IMR-90 (cell line): Measurements from ENCODE around the gene KCNH2. TPM values are rescaled to one million over a fixed set of nuclear protein-coding genes. Genes with fewer than 3 reads are reported as not detected.

Experiments used
- ATAC-seq: fragments of 200-7000 bp; cut with Tn5 transposase; 2 replicates; pipeline ENCODE4 v1.9.1; 2020; ENCODE audit warnings: low read depth, mild to moderate bottlenecking, moderate library complexity
- BruUV-seq: library from RNA; stranded (reverse); fragments of 400-500 nt; replicated peaks from 2 replicates; lab custom pipeline; 2021; lab: Mats Ljungman, UMichigan
- CTCF ChIA-PET: fragments of 300-600 bp; formaldehyde crosslinking; extraction: SDS; loops from one replicate; lab custom pipeline; 2021; ENCODE audit warnings: antibody characterized with exemption; lab: Yijun Ruan, JAX
- POLR2A ChIA-PET: fragments of 300-600 bp; sonication (Branson Sonifier 250); formaldehyde crosslinking; loops from one replicate; lab custom pipeline; 2022; ENCODE audit warnings: antibody characterized with exemption; ENCODE audit not compliant: unreplicated experiment; lab: Charles Lee
- DNase-seq: peaks from one replicate; pipeline ENCODE4 v3.0.0; 2013
- H2AFZ ChIP-seq: replicated peaks from 2 replicates; pipeline ENCODE3; 2013; ENCODE audit warnings: low read length, mild to moderate bottlenecking; ENCODE audit not compliant: poor library complexity
- H2AK5ac ChIP-seq: 2 replicates; pipeline ENCODE4 v1.6.1; 2013; ENCODE audit warnings: low read depth, low read length, inconsistent platforms
- H2AK9ac ChIP-seq: replicated peaks from 2 replicates; pipeline ENCODE3; 2013; ENCODE audit warnings: mild to moderate bottlenecking, low read depth, low read length, moderate library complexity; ENCODE audit not compliant: poor library complexity
- H2BK120ac ChIP-seq: 2 replicates; pipeline ENCODE4 v1.6.1; 2013; ENCODE audit warnings: low read depth, low read length, inconsistent platforms
- H2BK15ac ChIP-seq: 3 replicates; pipeline ENCODE4 v1.6.1; 2013; ENCODE audit warnings: low read depth, low read length, inconsistent platforms
- H2BK20ac ChIP-seq: 2 replicates; pipeline ENCODE4 v1.6.1; 2013; ENCODE audit warnings: low read depth, mild to moderate bottlenecking, inconsistent platforms, low read length, moderate library complexity
- H2BK5ac ChIP-seq: 2 replicates; pipeline ENCODE4 v1.6.1; 2013; ENCODE audit warnings: mild to moderate bottlenecking, low read depth, low read length, inconsistent platforms; ENCODE audit not compliant: poor library complexity, severe bottlenecking
- H3K14ac ChIP-seq: replicated peaks from 2 replicates; pipeline ENCODE4 v1.6.1; 2013; ENCODE audit warnings: low read depth, low read length, inconsistent platforms
- H3K18ac ChIP-seq: 2 replicates; pipeline ENCODE4 v1.6.1; 2013; ENCODE audit warnings: low read depth, low read length, control low read depth
- H3K23ac ChIP-seq: 2 replicates; pipeline ENCODE4 v1.6.1; 2013; ENCODE audit warnings: low read depth, low read length, inconsistent platforms
- H3K27ac ChIP-seq: 2 replicates; pipeline ENCODE4 v1.5.1; 2013; ENCODE audit warnings: mild to moderate bottlenecking, control low read depth, low read length; ENCODE audit not compliant: insufficient read depth
- H3K27me3 ChIP-seq: 2 replicates; pipeline ENCODE4 v1.6.1; 2013; ENCODE audit warnings: low read length; ENCODE audit not compliant: control insufficient read depth, insufficient read depth
- H3K36me3 ChIP-seq: 2 replicates; pipeline ENCODE4 v1.6.1; 2013; ENCODE audit warnings: low read length, mixed read lengths; ENCODE audit not compliant: control insufficient read depth, insufficient read depth
- H3K4ac ChIP-seq: 2 replicates; pipeline ENCODE4 v1.6.1; 2013; ENCODE audit warnings: low read depth, low read length, inconsistent platforms
- H3K4me1 ChIP-seq: 2 replicates; pipeline ENCODE4 v1.6.1; 2013; ENCODE audit warnings: low read length, mixed read lengths; ENCODE audit not compliant: control insufficient read depth, insufficient read depth
- H3K4me2 ChIP-seq: 2 replicates; pipeline ENCODE4 v1.6.1; 2013; ENCODE audit warnings: low read depth, mild to moderate bottlenecking, control low read depth, low read length, moderate library complexity
- H3K4me3 ChIP-seq: 2 replicates; pipeline ENCODE4 v1.5.1; 2013; ENCODE audit warnings: low read depth, mild to moderate bottlenecking, control low read depth, low read length, moderate library complexity; ENCODE audit not compliant: insufficient read depth
- H3K56ac ChIP-seq: 2 replicates; pipeline ENCODE4 v1.6.1; 2013; ENCODE audit warnings: low read length, inconsistent platforms; ENCODE audit not compliant: insufficient read depth; ENCODE audit errors: extremely low read depth
- H3K79me1 ChIP-seq, 2 experiments: 2 replicates each; pipeline ENCODE4 v1.6.1; 2013; ENCODE audit warnings: low read length in 2 of 2, inconsistent platforms in 1 of 2, low read depth in 1 of 2
- H3K9ac ChIP-seq: 2 replicates; pipeline ENCODE4 v1.6.1; 2013; ENCODE audit warnings: low read depth, low read length, control low read depth
- H3K9me1 ChIP-seq: 2 replicates; pipeline ENCODE4 v1.6.1; 2013; ENCODE audit warnings: low read length, inconsistent platforms; ENCODE audit not compliant: insufficient read depth
- H3K9me3 ChIP-seq: 2 replicates; pipeline ENCODE4 v1.6.1; 2013; ENCODE audit warnings: low read length; ENCODE audit not compliant: control insufficient read depth, insufficient read depth
- H4K20me1 ChIP-seq: 2 replicates; pipeline ENCODE4 v1.6.1; 2013; ENCODE audit warnings: low read length, inconsistent platforms; ENCODE audit not compliant: insufficient read depth
- H4K5ac ChIP-seq: 2 replicates; pipeline ENCODE4 v1.6.1; 2013; ENCODE audit warnings: mild to moderate bottlenecking, low read depth, low read length, control low read depth
- H4K8ac ChIP-seq, 2 experiments: 2 replicates each; pipeline ENCODE4 v1.6.1; 2013; ENCODE audit warnings: low read depth in 2 of 2, low read length in 2 of 2, control low read depth in 1 of 2, inconsistent platforms in 1 of 2
- H4K91ac ChIP-seq: 2 replicates; pipeline ENCODE4 v1.6.1; 2013; ENCODE audit warnings: low read depth, low read length, inconsistent platforms; ENCODE audit not compliant: insufficient read depth
- BHLHE40 ChIP-seq: fragments of 150-350 bp; IDR thresholded peaks from 2 replicates; pipeline ENCODE4 v1.6.1; 2016; ENCODE audit warnings: mild to moderate bottlenecking, low read depth, low read length
- CEBPB ChIP-seq: IDR thresholded peaks from 2 replicates; pipeline ENCODE4 v1.6.1; 2012; ENCODE audit warnings: low read depth, low read length, improper control_type of control experiment
- CHD1 ChIP-seq: IDR thresholded peaks from 2 replicates; pipeline ENCODE4 v1.6.1; 2012; ENCODE audit warnings: low read depth, low read length, improper control_type of control experiment
- CTCF ChIP-seq: conservative IDR thresholded peaks from 2 replicates; pipeline ENCODE4 v1.5.1; 2012; ENCODE audit warnings: mild to moderate bottlenecking, low read depth, low read length, improper control_type of control experiment
- FOS ChIP-seq: fragments of 150-350 bp; IDR thresholded peaks from 2 replicates; pipeline ENCODE4 v1.6.1; 2016; ENCODE audit warnings: low read depth, low read length
- MAFK ChIP-seq: IDR thresholded peaks from 2 replicates; pipeline ENCODE4 v1.6.1; 2012; ENCODE audit warnings: low read depth, low read length, improper control_type of control experiment
- MAZ ChIP-seq: IDR thresholded peaks from 2 replicates; pipeline ENCODE4 v1.6.1; 2012; ENCODE audit warnings: low read depth, mild to moderate bottlenecking, low read length, improper control_type of control experiment, moderate library complexity, borderline replicate concordance
- MXI1 ChIP-seq: IDR thresholded peaks from 2 replicates; pipeline ENCODE4 v1.6.1; 2012; ENCODE audit warnings: low read depth, mild to moderate bottlenecking, low read length, moderate library complexity, borderline replicate concordance
- NFE2L2 ChIP-seq: fragments of 150-350 bp; IDR thresholded peaks from 2 replicates; pipeline ENCODE4 v1.6.1; 2016; ENCODE audit warnings: low read depth, mild to moderate bottlenecking, low read length
- POLR2A ChIP-seq: IDR thresholded peaks from 2 replicates; pipeline ENCODE4 v1.6.1; 2012; ENCODE audit warnings: mild to moderate bottlenecking, low read depth, low read length
- RAD21 ChIP-seq: IDR thresholded peaks from 2 replicates; pipeline ENCODE4 v1.6.1; 2012; ENCODE audit warnings: low read length, improper control_type of control experiment
- RCOR1 ChIP-seq: IDR thresholded peaks from 2 replicates; pipeline ENCODE4 v1.6.1; 2012; ENCODE audit warnings: mild to moderate bottlenecking, low read length, improper control_type of control experiment; ENCODE audit not compliant: insufficient replicate concordance
- RFX5 ChIP-seq: IDR thresholded peaks from 2 replicates; pipeline ENCODE4 v1.8.0; 2012; ENCODE audit warnings: low read depth, mild to moderate bottlenecking, low read length, moderate library complexity
- SMC3 ChIP-seq: fragments of 150-350 bp; IDR thresholded peaks from 2 replicates; pipeline ENCODE4 v1.6.1; 2016; ENCODE audit warnings: low read depth, mild to moderate bottlenecking, antibody characterized with exemption, low read length, moderate library complexity
- WGBS, 2 experiments: methylation state at CpG; one replicate each; pipeline versions ENCODE4 v1.1.5 to v1.1.7; 2013; ENCODE audit warnings: missing lambda C conversion rate in 2 of 2; ENCODE audit not compliant: insufficient read length in 1 of 2; ENCODE audit errors: extremely low coverage in 2 of 2; 5-methylcytosine and 5-hydroxymethylcytosine counted together
- dilution Hi-C: fragments of 300-500 bp; cut with HindIII; formaldehyde crosslinking; loops from one replicate; pipeline ENCODE4 v1.14.3; 2018; ENCODE audit warnings: low sequenced_read_pairs; ENCODE audit not compliant: unreplicated experiment
- in situ Hi-C: fragments of 300-500 bp; cut with MboI; formaldehyde crosslinking; loops from 3 replicates; pipeline ENCODE4 v1.14.3; 2019; ENCODE audit warnings: low sequenced_read_pairs, inconsistent platforms, mixed read lengths
- intact Hi-C: fragments of 100-400 bp; cut with micrococcal nuclease; formaldehyde crosslinking; loops from 2 replicates; pipeline ENCODE4 v1.10.0; 2022
- polyA plus RNA-seq, 3 experiments: library from polyadenylated mRNA; depleted of rRNA; stranded (reverse); fragments of >200 nt; gene quantifications; 2 replicates each; pipeline ENCODE4 v1.2.3, GENCODE V29; 2012; ENCODE audit warnings: low replicate concordance in 1 of 3
- total RNA-seq: library from RNA; depleted of rRNA; stranded (reverse); fragments of >200 nt; gene quantifications from 2 replicates; pipeline ENCODE4 v1.2.3, GENCODE V29; 2012
- TF ChIP-seq, protein P1 (sequence below): fragments of 150-350 bp; IDR thresholded peaks from 2 replicates; pipeline ENCODE4 v1.6.1; 2017; ENCODE audit warnings: mild to moderate bottlenecking, antibody characterized with exemption, low read length, low read depth
- TF ChIP-seq, protein P2 (sequence below): fragments of 150-350 bp; IDR thresholded peaks from 2 replicates; pipeline ENCODE4 v1.6.1; 2016; ENCODE audit warnings: low read depth, mild to moderate bottlenecking, low read length, moderate library complexity, borderline replicate concordance

KCNH2 gene
- total and polyA plus RNA-seq, 2 of the 4 experiments (the other 2 are of a cell fraction) = 0.90 to 2.1 TPM

- POLR2A ChIA-PET = no interaction called here
- WGBS, 2 experiments = 100% methylated on average over 2 of the region's 16 CpGs; no CpG with 5 or more reads in 1 of the 2 experiments
- no peak overlapping the region for H3K18ac ChIP-seq
- no peak overlapping the region for H2BK5ac ChIP-seq
- H3K36me3 ChIP-seq = peaks cover 12% of the 10 kb centered on the region; the same call in 1 of the 2 replicates
- TF ChIP-seq CTCF (no peak), BHLHE40 (no peak), RCOR1 (no peak), SMC3 (no peak), MXI1 (no peak), RAD21 (no peak), CHD1 (no peak), RFX5 (no peak), MAFK (no peak), POLR2A (no peak), FOS (no peak), CEBPB (no peak), NFE2L2 (no peak), MAZ (no peak)
- TF ChIP-seq, protein P1, sequence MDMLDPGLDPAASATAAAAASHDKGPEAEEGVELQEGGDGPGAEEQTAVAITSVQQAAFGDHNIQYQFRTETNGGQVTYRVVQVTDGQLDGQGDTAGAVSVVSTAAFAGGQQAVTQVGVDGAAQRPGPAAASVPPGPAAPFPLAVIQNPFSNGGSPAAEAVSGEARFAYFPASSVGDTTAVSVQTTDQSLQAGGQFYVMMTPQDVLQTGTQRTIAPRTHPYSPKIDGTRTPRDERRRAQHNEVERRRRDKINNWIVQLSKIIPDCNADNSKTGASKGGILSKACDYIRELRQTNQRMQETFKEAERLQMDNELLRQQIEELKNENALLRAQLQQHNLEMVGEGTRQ = no peak
- TF ChIP-seq, protein P2, sequence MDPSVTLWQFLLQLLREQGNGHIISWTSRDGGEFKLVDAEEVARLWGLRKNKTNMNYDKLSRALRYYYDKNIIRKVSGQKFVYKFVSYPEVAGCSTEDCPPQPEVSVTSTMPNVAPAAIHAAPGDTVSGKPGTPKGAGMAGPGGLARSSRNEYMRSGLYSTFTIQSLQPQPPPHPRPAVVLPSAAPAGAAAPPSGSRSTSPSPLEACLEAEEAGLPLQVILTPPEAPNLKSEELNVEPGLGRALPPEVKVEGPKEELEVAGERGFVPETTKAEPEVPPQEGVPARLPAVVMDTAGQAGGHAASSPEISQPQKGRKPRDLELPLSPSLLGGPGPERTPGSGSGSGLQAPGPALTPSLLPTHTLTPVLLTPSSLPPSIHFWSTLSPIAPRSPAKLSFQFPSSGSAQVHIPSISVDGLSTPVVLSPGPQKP = no peak
- H3K9me1 ChIP-seq = no peaks in the 10 kb centered on the region
- H2BK120ac ChIP-seq = no peak overlapping the region
- intact Hi-C loops = no loop called here
- H3K4me1 ChIP-seq = peaks cover 11% of the 10 kb centered on the region; the same call in 1 of the 2 replicates
- H2BK15ac ChIP-seq = no peak overlapping the region
- no peaks in the 10 kb centered on the region; the same call in 1 of the 2 replicates for H4K20me1 ChIP-seq
- no peak overlapping the region for H3K56ac ChIP-seq
- dilution Hi-C loops = no loop called here
- no peak overlapping the region for H3K27ac ChIP-seq
- no peak overlapping the region for H3K23ac ChIP-seq
- no peak overlapping the region for H3K4me3 ChIP-seq
- CTCF ChIA-PET = no interaction called here
- no peak overlapping the region for H2AK9ac ChIP-seq
- no peaks in the 10 kb centered on the region for H3K9me3 ChIP-seq
- BruUV-seq = no TSS peak
- no peak overlapping the region for H4K5ac ChIP-seq
- in situ Hi-C loops = no loop called here
- no peak overlapping the region for H4K91ac ChIP-seq
- H2AFZ ChIP-seq = no peak overlapping the region
- ATAC-seq (no peak), DNase-seq (no peak)
- H2BK20ac ChIP-seq = no peak overlapping the region
- no peak overlapping the region for H3K14ac ChIP-seq
- H3K4ac ChIP-seq = no peak overlapping the region
- no peak overlapping the region for H3K9ac ChIP-seq
- H2AK5ac ChIP-seq = no peak overlapping the region
- H4K8ac ChIP-seq = no peak overlapping the region
- H3K4me2 ChIP-seq = no peak overlapping the region
- H3K79me1 ChIP-seq = no peaks in the 10 kb centered on the region
- H3K27me3 ChIP-seq = no peaks in the 10 kb centered on the region
Observed at GRCh38 chr7:150951181-150951520, 27.0 kb downstream of the KCNH2 start.
